Loucy (cell line): ENCODE results near the gene ANKRD36C.
A peak's percentile ranks its signal among the peaks of the same experiment; 100 is the strongest.
"Not testable (repeated sequence)": the region's sequence is repeated elsewhere in the genome, so short reads cannot be mapped to it uniquely, and the experiment has no call there.

ENCODE experiments used
- H2AFZ ChIP-seq: fragments of 200-600 bp; sonication (generic); 2 replicates; pipeline ENCODE4 v1.6.0; 2016; ENCODE audit warnings: antibody characterized with exemption, mild to moderate bottlenecking, low read length, moderate library complexity
- H3F3A ChIP-seq: fragments of 200-600 bp; 2 replicates; pipeline ENCODE4 v1.6.0; 2016; ENCODE audit warnings: antibody characterized with exemption, low read depth, mild to moderate bottlenecking
- H3K27me3 ChIP-seq: fragments of 200-600 bp; sonication (generic); 2 replicates; pipeline ENCODE4 v1.6.1; 2014; ENCODE audit warnings: low read length, mild to moderate bottlenecking; ENCODE audit not compliant: insufficient read depth, poor library complexity, severe bottlenecking
- H3K36me3 ChIP-seq: fragments of 200-600 bp; sonication (generic); 2 replicates; pipeline ENCODE4 v1.6.1; 2016; ENCODE audit warnings: low read length; ENCODE audit not compliant: insufficient read depth
- H3K4me1 ChIP-seq: fragments of 200-600 bp; sonication (generic); 2 replicates; pipeline ENCODE4 v1.5.1; 2014; ENCODE audit warnings: low read length, mild to moderate bottlenecking; ENCODE audit not compliant: insufficient read depth, poor library complexity, severe bottlenecking
- H3K4me2 ChIP-seq: fragments of 200-600 bp; sonication (generic); 2 replicates; pipeline ENCODE4 v1.6.0; 2014; ENCODE audit warnings: antibody characterized with exemption, low read length, low read depth, mild to moderate bottlenecking; ENCODE audit not compliant: poor library complexity, severe bottlenecking
- H3K4me3 ChIP-seq: fragments of 200-600 bp; sonication (generic); 2 replicates; pipeline ENCODE4 v1.5.1; 2014; ENCODE audit warnings: low read length, mild to moderate bottlenecking, mixed read lengths; ENCODE audit not compliant: poor library complexity, severe bottlenecking
- H3K79me2 ChIP-seq: fragments of 200-600 bp; sonication (generic); 2 replicates; pipeline ENCODE4 v1.6.1; 2014; ENCODE audit warnings: low read length; ENCODE audit not compliant: insufficient read depth
- H3K9ac ChIP-seq: fragments of 200-600 bp; sonication (generic); 2 replicates; pipeline ENCODE4 v1.6.0; 2014; ENCODE audit warnings: mild to moderate bottlenecking, low read depth, low read length, moderate library complexity; ENCODE audit not compliant: poor library complexity, severe bottlenecking
- H3K9me2 ChIP-seq: fragments of 200-600 bp; sonication (generic); replicated peaks from 2 replicates; pipeline ENCODE4 v1.6.1; 2016; ENCODE audit warnings: low read depth, low read length, mixed read lengths
- H3K9me3 ChIP-seq: fragments of 200-600 bp; sonication (generic); 2 replicates; pipeline ENCODE4 v1.6.1; 2014; ENCODE audit warnings: mild to moderate bottlenecking, antibody characterized with exemption, low read length, low read depth; ENCODE audit not compliant: insufficient read depth
- H4K20me1 ChIP-seq: fragments of 200-600 bp; sonication (generic); 2 replicates; pipeline ENCODE4 v1.6.0; 2014; ENCODE audit warnings: antibody characterized with exemption, low read length, mild to moderate bottlenecking; ENCODE audit not compliant: insufficient read depth, poor library complexity, severe bottlenecking

ANKRD36C gene

DNA sequence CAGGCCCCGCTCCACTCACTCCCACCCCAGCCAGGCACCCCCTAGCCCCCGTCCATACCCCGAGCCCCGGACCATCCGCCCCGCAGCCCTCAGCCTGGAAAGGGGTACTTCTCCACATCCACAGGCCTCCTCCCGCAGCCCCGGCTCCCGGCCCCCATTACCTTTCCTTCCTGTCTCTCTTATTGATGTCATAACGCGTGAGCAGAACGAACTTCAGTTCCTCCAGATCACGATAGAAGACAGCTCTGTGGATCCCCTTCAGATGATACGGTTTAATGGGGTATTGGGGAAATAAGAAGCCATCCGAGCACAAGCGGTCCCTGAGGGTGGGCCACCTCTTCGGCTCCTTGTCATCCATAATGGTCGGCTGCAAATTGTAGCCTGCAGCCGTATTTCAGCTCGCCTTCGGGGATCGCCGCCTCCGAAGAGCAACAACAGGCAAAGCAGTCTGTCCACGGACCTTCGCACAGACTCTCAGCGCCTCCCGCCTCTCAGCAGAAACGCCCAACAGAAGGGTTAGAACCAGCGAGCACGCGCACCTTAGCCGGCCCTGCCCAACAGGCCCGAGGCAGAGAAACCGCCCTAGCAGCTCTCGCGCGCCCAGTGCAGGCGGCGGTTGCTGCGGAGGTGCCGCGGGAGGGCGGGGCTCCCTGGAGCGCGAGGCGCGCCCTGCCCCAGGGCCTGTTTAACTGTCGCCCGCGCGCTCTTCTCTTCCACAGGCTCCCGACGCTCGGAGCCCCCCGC, at the start of gene ANKRD36C:
Gene ANKRD36C, minus strand, starts transcription at position 474 of the 744 bp plus-strand sequence. Its CDS starts 116 bp downstream, at position 358.
- H3K27me3 ChIP-seq, H3K9me3 ChIP-seq, H3K4me1 ChIP-seq, H3K36me3 ChIP-seq, H4K20me1 ChIP-seq, H3F3A ChIP-seq, H3K9me2 ChIP-seq: not testable (repeated sequence)
- Histone ChIP-seq H3K4me2 (peak within 1 kb of the TSS; percentile 71), H3K4me3 (peak within 1 kb of the TSS; percentile 94), H2AFZ (peak within 1 kb of the TSS; percentile 98), H3K9ac (peak within 1 kb of the TSS; percentile 93), H3K79me2 (peaks cover 11% of the 10 kb centered on the region)

DNA sequence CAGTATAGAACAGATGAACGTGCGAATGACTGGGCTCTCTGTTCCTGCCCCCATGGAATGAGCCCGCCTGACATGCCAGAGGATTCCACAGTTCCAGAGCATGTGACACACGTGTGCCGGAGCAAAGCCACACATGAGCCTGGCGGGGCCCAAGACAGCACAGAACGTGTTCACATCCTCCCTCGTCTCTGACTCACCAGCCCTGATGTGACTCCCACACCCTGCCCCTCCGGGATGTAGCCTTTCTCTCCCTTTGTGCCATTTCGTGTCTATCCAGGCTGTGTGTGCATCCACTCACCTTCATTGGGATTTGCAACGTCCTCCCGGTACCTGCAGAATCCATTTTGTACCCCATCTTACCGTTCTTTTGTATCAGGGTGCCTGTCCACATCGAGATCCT, 43.9 kb upstream of the ANKRD36C start:
- not testable (repeated sequence) for H3K4me1 ChIP-seq, H3F3A ChIP-seq, H3K4me3 ChIP-seq, H3K27me3 ChIP-seq, H4K20me1 ChIP-seq, H3K9me3 ChIP-seq, H2AFZ ChIP-seq, H3K4me2 ChIP-seq, H3K36me3 ChIP-seq, H3K79me2 ChIP-seq, H3K9me2 ChIP-seq, H3K9ac ChIP-seq

DNA sequence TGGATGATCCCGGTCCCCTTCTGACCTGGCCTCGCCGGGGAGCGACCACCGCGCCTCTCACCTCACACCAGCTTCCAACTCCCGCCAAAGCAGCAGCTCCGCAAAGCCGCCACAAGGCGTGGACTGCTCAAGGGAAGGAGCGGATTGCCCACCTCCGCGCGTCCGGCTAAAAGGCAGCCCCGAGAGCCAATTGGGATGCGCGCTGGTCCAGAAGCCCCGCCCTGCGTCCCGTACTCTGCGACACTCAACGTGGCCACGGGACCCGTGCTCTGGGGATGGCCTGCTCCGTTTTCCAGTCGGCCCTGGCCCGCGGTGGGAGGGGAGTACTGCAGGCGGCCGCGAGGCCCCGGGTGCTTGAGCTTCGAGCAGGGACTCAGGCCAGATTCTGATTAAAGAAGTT, 43.2 kb upstream of the ANKRD36C start, which contains the start of gene GPAT2:
Gene GPAT2, minus strand, starts transcription at position 125 of the 400 bp plus-strand sequence. CDS start 2,557 bp downstream, outside the sequence.
- H2AFZ ChIP-seq, H3K4me3 ChIP-seq, H3K9ac ChIP-seq, H3K9me3 ChIP-seq, H3K79me2 ChIP-seq, H3K36me3 ChIP-seq, H3F3A ChIP-seq, H3K4me2 ChIP-seq, H4K20me1 ChIP-seq, H3K4me1 ChIP-seq, H3K9me2 ChIP-seq, H3K27me3 ChIP-seq: not testable (repeated sequence)

DNA sequence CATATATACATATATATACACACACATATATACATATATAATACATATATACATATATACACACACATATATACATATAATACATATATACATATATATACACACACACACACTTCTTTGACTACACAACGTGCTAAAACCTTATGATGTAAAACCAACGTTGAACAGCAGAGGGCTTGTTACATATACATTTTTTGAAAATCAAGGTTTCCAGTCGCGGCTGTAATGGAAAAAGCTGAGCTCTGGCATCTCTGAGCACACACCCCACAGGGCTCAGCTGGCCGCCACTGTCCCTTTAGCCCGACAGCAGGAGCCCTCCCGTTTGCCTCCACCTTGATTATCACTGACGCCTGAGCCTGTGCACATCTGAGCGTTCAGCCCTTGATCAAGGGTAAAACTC, 42.4 kb upstream of the ANKRD36C start:
- H3K9me3 ChIP-seq, H3K79me2 ChIP-seq, H3F3A ChIP-seq, H3K36me3 ChIP-seq, H3K4me3 ChIP-seq, H3K4me1 ChIP-seq, H4K20me1 ChIP-seq, H3K9me2 ChIP-seq, H3K27me3 ChIP-seq, H3K4me2 ChIP-seq, H2AFZ ChIP-seq, H3K9ac ChIP-seq: not testable (repeated sequence)

DNA sequence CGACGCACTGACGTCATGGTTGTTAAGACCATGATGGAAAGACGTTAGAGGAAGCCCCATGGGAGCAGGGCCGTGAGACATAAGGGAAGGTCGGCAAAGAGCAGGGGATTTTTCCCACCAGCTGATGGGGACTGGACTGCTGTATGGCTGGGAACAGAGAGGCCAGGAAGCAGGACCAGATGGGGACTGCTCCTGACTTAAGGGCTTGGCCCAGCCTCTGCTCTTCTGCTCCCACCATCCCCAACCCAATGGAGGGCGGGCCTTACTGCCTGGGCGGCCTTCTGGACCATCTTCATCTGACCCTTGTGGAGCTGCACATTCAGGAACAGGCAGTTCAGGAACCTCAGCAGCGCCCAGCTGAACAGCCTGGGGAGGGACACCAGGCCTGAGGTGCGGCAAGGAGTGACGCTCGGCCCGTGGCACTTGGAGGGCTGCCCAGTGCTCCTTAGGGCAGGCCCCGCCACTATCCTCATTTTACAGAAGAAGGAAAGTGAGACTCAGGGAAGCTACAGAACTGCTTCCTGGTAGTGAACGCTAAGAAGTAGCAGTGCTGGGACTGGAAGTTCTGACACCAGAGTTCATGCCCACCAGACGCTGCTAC, 36.2 kb upstream of the ANKRD36C start:
- not testable (repeated sequence) for H3K79me2 ChIP-seq, H3K36me3 ChIP-seq, H2AFZ ChIP-seq, H3K9me2 ChIP-seq, H3F3A ChIP-seq, H3K4me1 ChIP-seq, H3K4me3 ChIP-seq, H3K27me3 ChIP-seq, H3K9me3 ChIP-seq, H3K9ac ChIP-seq, H4K20me1 ChIP-seq, H3K4me2 ChIP-seq

DNA sequence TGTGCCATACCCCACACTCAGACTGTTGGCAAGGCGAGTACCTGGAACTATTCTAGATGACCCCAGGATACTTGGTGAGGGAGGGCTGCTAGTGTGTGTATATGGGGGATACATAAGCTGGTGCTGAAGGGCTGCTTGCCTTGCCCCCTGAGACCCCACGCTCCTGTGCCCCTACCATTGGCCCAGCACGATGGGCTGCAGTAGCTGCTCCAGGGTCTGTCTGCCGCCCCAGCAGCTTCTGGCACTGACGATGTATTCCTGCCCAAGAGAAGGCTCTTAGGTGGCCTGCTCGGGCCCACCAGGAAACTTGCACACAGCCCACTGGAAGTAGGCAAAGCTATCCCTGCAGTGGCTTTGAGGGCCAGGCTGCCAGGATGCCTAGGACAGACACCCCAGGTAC, 34.1 kb upstream of the ANKRD36C start:
- not testable (repeated sequence) for H3F3A ChIP-seq, H3K4me2 ChIP-seq, H4K20me1 ChIP-seq

More for the DNA sequence above, 34.1 kb upstream of the ANKRD36C start:
- H3K9me2 ChIP-seq, H3K79me2 ChIP-seq, H3K4me1 ChIP-seq, H2AFZ ChIP-seq, H3K36me3 ChIP-seq, H3K4me3 ChIP-seq, H3K9ac ChIP-seq, H3K9me3 ChIP-seq, H3K27me3 ChIP-seq: not testable (repeated sequence)
